H9 (cell line): ENCODE data around the gene NFYC. TPM values are rescaled to one million over a fixed set of nuclear protein-coding genes. Genes with fewer than 3 reads are reported as not detected.

ENCODE experiments used
- DNase-seq: peaks from one replicate; pipeline ENCODE4 v3.0.0-alpha.2; 2017
- H2AFZ ChIP-seq: one replicate; pipeline ENCODE4 v1.6.1; 2013; ENCODE audit warnings: mild to moderate bottlenecking, low read length, control low read depth, moderate library complexity
- H2AK5ac ChIP-seq: 2 replicates; pipeline ENCODE4 v1.6.1; 2013; ENCODE audit warnings: low read length, control low read depth, mixed read lengths; ENCODE audit not compliant: insufficient read length
- H2BK120ac ChIP-seq: one replicate; pipeline ENCODE4 v1.6.1; 2013; ENCODE audit warnings: low read depth, mild to moderate bottlenecking, low read length, control low read depth, inconsistent platforms; ENCODE audit not compliant: poor library complexity, severe bottlenecking
- H2BK12ac ChIP-seq: 2 replicates; pipeline ENCODE4 v1.6.1; 2013; ENCODE audit warnings: low read length, control low read depth, mixed read lengths, low read depth; ENCODE audit not compliant: insufficient read length
- H2BK15ac ChIP-seq: 2 replicates; pipeline ENCODE4 v1.6.1; 2013; ENCODE audit warnings: low read depth, low read length, control low read depth
- H2BK20ac ChIP-seq: one replicate; pipeline ENCODE4 v1.6.1; 2013; ENCODE audit warnings: low read depth, mild to moderate bottlenecking, low read length, control low read depth, inconsistent platforms; ENCODE audit not compliant: poor library complexity, severe bottlenecking
- H2BK5ac ChIP-seq: 2 replicates; pipeline ENCODE4 v1.6.1; 2013; ENCODE audit warnings: low read length, control low read depth, mixed read lengths; ENCODE audit not compliant: insufficient read length
- H3K14ac ChIP-seq: 2 replicates; pipeline ENCODE4 v1.6.1; 2013; ENCODE audit warnings: low read length, control low read depth; ENCODE audit not compliant: insufficient read depth
- H3K18ac ChIP-seq: 2 replicates; pipeline ENCODE4 v1.6.1; 2013; ENCODE audit warnings: low read depth, mild to moderate bottlenecking, mixed read lengths, low read length, control low read depth; ENCODE audit not compliant: insufficient read length
- H3K23ac ChIP-seq: 2 replicates; pipeline ENCODE4 v1.6.1; 2013; ENCODE audit warnings: low read length, control low read depth, mixed read lengths, low read depth; ENCODE audit not compliant: insufficient read length
- H3K23me2 ChIP-seq: 2 replicates; pipeline ENCODE4 v1.6.1; 2013; ENCODE audit warnings: low read depth, mild to moderate bottlenecking, mixed read lengths, low read length, control low read depth; ENCODE audit not compliant: insufficient read length, poor library complexity, severe bottlenecking
- H3K27ac ChIP-seq: 2 replicates; pipeline ENCODE4 v1.5.1; 2013; ENCODE audit warnings: low read length, control low read depth, mixed read lengths, low read depth; ENCODE audit not compliant: insufficient read length
- H3K27me3 ChIP-seq: 2 replicates; pipeline ENCODE4 v1.6.1; 2013; ENCODE audit warnings: low read length, control low read depth, inconsistent platforms; ENCODE audit not compliant: insufficient read depth
- H3K4ac ChIP-seq: 2 replicates; pipeline ENCODE4 v1.6.1; 2013; ENCODE audit warnings: low read depth, mild to moderate bottlenecking, control low read depth, inconsistent platforms, low read length, moderate library complexity
- H3K4me1 ChIP-seq: 2 replicates; pipeline ENCODE4 v1.6.1; 2013; ENCODE audit warnings: low read length, control low read depth, inconsistent platforms; ENCODE audit not compliant: insufficient read depth
- H3K4me2 ChIP-seq: 2 replicates; pipeline ENCODE4 v1.6.1; 2013; ENCODE audit warnings: low read length, control low read depth, mixed read lengths; ENCODE audit not compliant: insufficient read length, insufficient read depth
- H3K56ac ChIP-seq: 2 replicates; pipeline ENCODE4 v1.6.1; 2013; ENCODE audit warnings: low read depth, mild to moderate bottlenecking, mixed read lengths, low read length, control low read depth; ENCODE audit not compliant: insufficient read length
- H3K79me1 ChIP-seq: 2 replicates; pipeline ENCODE4 v1.6.1; 2013; ENCODE audit warnings: low read depth, mild to moderate bottlenecking, moderate library complexity, low read length, control low read depth, inconsistent platforms; ENCODE audit not compliant: insufficient read depth, poor library complexity, severe bottlenecking
- H3K79me2 ChIP-seq: 2 replicates; pipeline ENCODE4 v1.6.1; 2013; ENCODE audit warnings: low read length, control low read depth, inconsistent platforms; ENCODE audit not compliant: insufficient read depth
- H3K9ac ChIP-seq: 2 replicates; pipeline ENCODE4 v1.6.1; 2013; ENCODE audit warnings: low read length, control low read depth, mixed read lengths; ENCODE audit not compliant: insufficient read length; ENCODE audit errors: extremely low read depth
- H3K9me3 ChIP-seq: one replicate; pipeline ENCODE4 v1.6.1; 2013; ENCODE audit warnings: low read depth, low read length, inconsistent platforms; ENCODE audit not compliant: control insufficient read depth
- H3T11ph ChIP-seq: one replicate; pipeline ENCODE4 v1.6.1; 2013; ENCODE audit warnings: mild to moderate bottlenecking, low read length, control low read depth, inconsistent platforms
- H4K20me1 ChIP-seq: one replicate; pipeline ENCODE4 v1.6.1; 2013; ENCODE audit not compliant: control insufficient read depth, insufficient read length, insufficient read depth
- H4K5ac ChIP-seq: 2 replicates; pipeline ENCODE4 v1.6.1; 2013; ENCODE audit warnings: low read depth, mild to moderate bottlenecking, mixed read lengths, low read length, control low read depth; ENCODE audit not compliant: insufficient read length
- H4K8ac ChIP-seq: replicated peaks from 2 replicates; pipeline ENCODE4 v1.6.1; 2013; ENCODE audit warnings: low read length, control low read depth, mixed read lengths, low read depth; ENCODE audit not compliant: insufficient read length
- H4K91ac ChIP-seq: 2 replicates; pipeline ENCODE4 v1.6.1; 2013; ENCODE audit warnings: low read depth, mild to moderate bottlenecking, moderate library complexity, mixed read lengths, low read length, control low read depth; ENCODE audit not compliant: insufficient read length
- H3K27ac Mint-ChIP-seq, 3 experiments: 2 replicates in 2 of 3; 3 replicates in 1 of 3; pipeline ENCODE4 v1.8.0; 2020 to 2021; ENCODE audit warnings: mixed read lengths in 3 of 3, mild to moderate bottlenecking in 1 of 3, moderate library complexity in 1 of 3
- H3K27me3 Mint-ChIP-seq: 2 replicates; pipeline ENCODE4 v1.8.0; 2021; ENCODE audit warnings: low read depth, mild to moderate bottlenecking, moderate library complexity, mixed read lengths
- H3K36me3 Mint-ChIP-seq, 3 experiments: 2 replicates in 2 of 3; 3 replicates in 1 of 3; pipeline ENCODE4 v1.8.0; 2020 to 2021; ENCODE audit warnings: low read depth in 3 of 3, mixed read lengths in 3 of 3; ENCODE audit not compliant: insufficient read depth in 1 of 3
- H3K4me1 Mint-ChIP-seq, 2 experiments: 2 replicates each; pipeline ENCODE4 v1.8.0; 2020; ENCODE audit warnings: mixed read lengths in 2 of 2
- H3K4me3 Mint-ChIP-seq, 2 experiments: 2 replicates in 1 of 2; 3 replicates in 1 of 2; pipeline ENCODE4 v1.8.0; 2020 to 2021; ENCODE audit warnings: mild to moderate bottlenecking in 2 of 2, mixed read lengths in 2 of 2, moderate library complexity in 1 of 2
- H3K9me3 Mint-ChIP-seq, 2 experiments: 2 replicates in 1 of 2; 3 replicates in 1 of 2; pipeline ENCODE4 v1.8.0; 2020; ENCODE audit warnings: mild to moderate bottlenecking in 2 of 2, mixed read lengths in 2 of 2, moderate library complexity in 1 of 2
- WGBS: extraction: QIAGEN DNeasy Blood & Tissue Kit; methylation state at CpG from one replicate; pipeline ENCODE4 v1.1.7; 2013; ENCODE audit warnings: missing lambda C conversion rate, low lambda C conversion rate, mixed read lengths; ENCODE audit not compliant: insufficient read length; ENCODE audit errors: extremely low coverage; 5-methylcytosine and 5-hydroxymethylcytosine counted together
- total RNA-seq: library from RNA; stranded (reverse); gene quantifications from 2 replicates; pipeline ENCODE4 v1.2.1, GENCODE V29; 2021
- TF ChIP-seq, protein P1 (sequence below): fragments of 200-600 bp; sonication (generic); conservative IDR thresholded peaks from 3 replicates; pipeline ENCODE4 v1.8.0; 2021; ENCODE audit warnings: antibody characterized with exemption, mild to moderate bottlenecking

NFYC gene
- total RNA-seq, 1 experiment from 2014 or later: 54.7 TPM

DNA sequence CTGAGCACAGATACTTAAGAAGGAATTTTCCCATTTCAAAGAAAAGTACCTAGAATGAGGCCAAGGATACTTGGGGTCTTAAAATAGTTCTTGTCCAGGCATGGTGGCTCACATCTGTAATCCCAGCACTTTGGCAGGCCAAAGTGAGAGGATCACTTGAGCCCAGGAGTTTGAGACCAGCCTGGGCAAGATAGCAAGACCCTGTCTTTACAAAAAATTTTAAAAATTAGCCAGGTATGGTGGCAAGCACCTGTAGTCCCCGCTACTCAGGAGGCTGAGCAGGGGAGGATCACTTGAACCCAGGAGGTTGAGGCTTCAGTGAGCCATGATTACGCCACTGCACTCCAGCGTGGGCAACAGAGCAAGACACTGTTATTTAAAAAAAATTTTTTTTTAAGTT lies 29.0 kb downstream of the NFYC start:
- H3K36me3 Mint-ChIP-seq: peaks cover 2 to 21% (median 7%) of the 10 kb centered on the region in 3 experiments; a peak in 6 of 7 replicates
- H3K9ac ChIP-seq: no peak overlapping the region
- peaks cover 11% of the 10 kb centered on the region for H3K79me1 ChIP-seq
- H3K27ac Mint-ChIP-seq: no peak overlapping the region
- H4K20me1 ChIP-seq: no peaks in the 10 kb centered on the region
- H3T11ph ChIP-seq: no peak overlapping the region
- H3K27me3 Mint-ChIP-seq: no peaks in the 10 kb centered on the region
- no peaks in the 10 kb centered on the region for H3K27me3 ChIP-seq
- H4K5ac ChIP-seq: no peak overlapping the region
- H4K8ac ChIP-seq: no peak overlapping the region
- no peaks in the 10 kb centered on the region for H3K9me3 Mint-ChIP-seq
- H3K4me2 ChIP-seq: no peak overlapping the region
- no peak overlapping the region for H3K18ac ChIP-seq
- H2BK12ac ChIP-seq: no peak overlapping the region
- H3K9me3 ChIP-seq: no peaks in the 10 kb centered on the region
- H3K4me1 Mint-ChIP-seq: peaks cover 7 to 18% of the 10 kb centered on the region in 2 experiments
- H2AK5ac ChIP-seq: no peak overlapping the region
- no CpG with 5 or more reads among the region's 3 CpGs for WGBS
- H3K27ac ChIP-seq: no peak overlapping the region
- H2AFZ ChIP-seq: no peak overlapping the region
- H2BK20ac ChIP-seq: no peak overlapping the region
- no peaks in the 10 kb centered on the region for H3K4me1 ChIP-seq
- H4K91ac ChIP-seq: no peak overlapping the region
- no peak overlapping the region for H2BK15ac ChIP-seq
- no peaks in the 10 kb centered on the region for H3K23me2 ChIP-seq
- H3K14ac ChIP-seq: no peak overlapping the region
- H3K23ac ChIP-seq: no peak overlapping the region
- no peak overlapping the region for H2BK5ac ChIP-seq
- peaks cover 11% of the 10 kb centered on the region; the same call in 1 of the 2 replicates for H3K79me2 ChIP-seq
- H3K4ac ChIP-seq: no peak overlapping the region
- no peak for DNase-seq
- no peak overlapping the region for H3K56ac ChIP-seq
- TF ChIP-seq, protein P1, sequence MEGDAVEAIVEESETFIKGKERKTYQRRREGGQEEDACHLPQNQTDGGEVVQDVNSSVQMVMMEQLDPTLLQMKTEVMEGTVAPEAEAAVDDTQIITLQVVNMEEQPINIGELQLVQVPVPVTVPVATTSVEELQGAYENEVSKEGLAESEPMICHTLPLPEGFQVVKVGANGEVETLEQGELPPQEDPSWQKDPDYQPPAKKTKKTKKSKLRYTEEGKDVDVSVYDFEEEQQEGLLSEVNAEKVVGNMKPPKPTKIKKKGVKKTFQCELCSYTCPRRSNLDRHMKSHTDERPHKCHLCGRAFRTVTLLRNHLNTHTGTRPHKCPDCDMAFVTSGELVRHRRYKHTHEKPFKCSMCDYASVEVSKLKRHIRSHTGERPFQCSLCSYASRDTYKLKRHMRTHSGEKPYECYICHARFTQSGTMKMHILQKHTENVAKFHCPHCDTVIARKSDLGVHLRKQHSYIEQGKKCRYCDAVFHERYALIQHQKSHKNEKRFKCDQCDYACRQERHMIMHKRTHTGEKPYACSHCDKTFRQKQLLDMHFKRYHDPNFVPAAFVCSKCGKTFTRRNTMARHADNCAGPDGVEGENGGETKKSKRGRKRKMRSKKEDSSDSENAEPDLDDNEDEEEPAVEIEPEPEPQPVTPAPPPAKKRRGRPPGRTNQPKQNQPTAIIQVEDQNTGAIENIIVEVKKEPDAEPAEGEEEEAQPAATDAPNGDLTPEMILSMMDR: no peak
- no peak overlapping the region for H3K4me3 Mint-ChIP-seq
- no peak overlapping the region for H2BK120ac ChIP-seq
